Subcutaneous adipose tissue (tissue), 4 donors: ENCODE measurements around the gene POU2AF2. TPM values are rescaled to one million over a fixed set of nuclear protein-coding genes. Genes with fewer than 3 reads are reported as not detected.

Experiments
- CTCF ChIP-seq: fragments of 450-650 bp; IDR thresholded peaks from one replicate; pipeline ENCODE4 v1.5.1; 2016; ENCODE audit warnings: low read depth, mild to moderate bottlenecking, control low read depth, antibody characterized with exemption, moderate library complexity
- total RNA-seq, 4 donors: library from RNA; depleted of rRNA; stranded (reverse); fragments of >200 nt; gene quantifications; one replicate each; pipeline ENCODE4 v1.1.0, GENCODE V29; 2016

POU2AF2 gene
- total RNA-seq, 4 donors from 2014 or later: 0.94 TPM; not detected in 3

- TF ChIP-seq CTCF: no peak
These were observed 82.5 kb downstream of the POU2AF2 start for GRCh38 chr11:111327908-111328624.

GRCh38 chr11:111329306-111330204 lies 84.0 kb downstream of the POU2AF2 start:
- TF ChIP-seq CTCF: no peak

GRCh38 chr11:111330234-111330893 lies 84.8 kb downstream of the POU2AF2 start:
- no peak for TF ChIP-seq CTCF

GRCh38 chr11:111331711-111332479 lies 86.4 kb downstream of the POU2AF2 start:
- no peak for TF ChIP-seq CTCF

- no peak for TF ChIP-seq CTCF
These were observed 89.3 kb downstream of the POU2AF2 start for GRCh38 chr11:111334532-111335502.

GRCh38 chr11:111335549-111335948 lies 90.0 kb downstream of the POU2AF2 start:
- no peak for TF ChIP-seq CTCF
